Natural killer cell (primary cell): ENCODE measurements around the gene WDR90. TPM values are rescaled to one million over a fixed set of nuclear protein-coding genes. Genes with fewer than 3 reads are reported as not detected.
A peak's percentile ranks its signal among the peaks of the same experiment; 100 is the strongest.

Experiments used
- ATAC-seq, 3 donors: fragments of 150-1000 bp in 2 of 3; fragments of 200-7000 bp in 1 of 3; cut with Tn5 transposase; 1 replicate in 1 of 3; 2 replicates in 2 of 3; pipeline ENCODE4 v1.10.0; 2021; ENCODE audit warnings: mild to moderate bottlenecking in 2 of 3, moderate library complexity in 2 of 3
- DNase-seq, 2 donors: peaks; one replicate each; pipeline versions ENCODE4 v3.0.0 to v3.0.0-alpha.2; 2013 to 2021; ENCODE audit warnings: mixed read lengths in 1 of 2
- H3K27ac ChIP-seq: one replicate; pipeline ENCODE4 v1.5.1; 2013; ENCODE audit warnings: mild to moderate bottlenecking, low read length
- H3K27me3 ChIP-seq: one replicate; pipeline ENCODE4 v1.6.1; 2013; ENCODE audit warnings: low read length; ENCODE audit not compliant: control insufficient read depth, insufficient read depth
- H3K36me3 ChIP-seq: one replicate; pipeline ENCODE4 v1.6.1; 2013; ENCODE audit warnings: low read length; ENCODE audit not compliant: control insufficient read depth, insufficient read depth
- H3K4me1 ChIP-seq: one replicate; pipeline ENCODE4 v1.6.1; 2013; ENCODE audit warnings: low read length; ENCODE audit not compliant: control insufficient read depth, insufficient read depth
- H3K4me3 ChIP-seq: one replicate; pipeline ENCODE4 v1.5.1; 2013; ENCODE audit warnings: low read length
- H3K9me3 ChIP-seq: one replicate; pipeline ENCODE4 v1.6.1; 2013; ENCODE audit warnings: low read length; ENCODE audit not compliant: control insufficient read depth, insufficient read depth
- H3K27ac Mint-ChIP-seq, 2 donors: one replicate each; pipeline ENCODE4 v1.8.0; 2022; ENCODE audit warnings: mild to moderate bottlenecking in 2 of 2, mixed read lengths in 2 of 2, moderate library complexity in 1 of 2
- H3K27me3 Mint-ChIP-seq, 2 donors: one replicate each; pipeline ENCODE4 v1.8.0; 2022; ENCODE audit warnings: low read depth in 2 of 2, mixed read lengths in 2 of 2
- H3K36me3 Mint-ChIP-seq: one replicate; pipeline ENCODE4 v1.8.0; 2022; ENCODE audit warnings: mixed read lengths
- H3K4me1 Mint-ChIP-seq, 2 donors: one replicate each; pipeline ENCODE4 v1.8.0; 2022; ENCODE audit warnings: mixed read lengths in 2 of 2
- H3K4me3 Mint-ChIP-seq: one replicate; pipeline ENCODE4 v1.8.0; 2022; ENCODE audit warnings: mild to moderate bottlenecking, moderate library complexity, mixed read lengths
- H3K9me3 Mint-ChIP-seq, 2 donors: one replicate each; pipeline ENCODE4 v1.8.0; 2022; ENCODE audit warnings: mixed read lengths in 2 of 2
- CTCF ChIP-seq: fragments of 200-600 bp; IDR thresholded peaks from one replicate; pipeline ENCODE4 v1.8.0; 2022; ENCODE audit warnings: antibody characterized with exemption
- WGBS: methylation state at CpG from one replicate; pipeline ENCODE4 v1.1.7; 2013; ENCODE audit warnings: missing lambda C conversion rate; ENCODE audit not compliant: insufficient coverage; 5-methylcytosine and 5-hydroxymethylcytosine counted together
- intact Hi-C: fragments of 100-400 bp; cut with micrococcal nuclease; formaldehyde crosslinking; loops from one replicate; pipeline ENCODE4 v1.14.2; 2022
- total RNA-seq, 4 donors: library from RNA; stranded (reverse); fragments of 120-200 nt in 1 of 4; gene quantifications; one replicate each; pipeline versions ENCODE4 v1.2.3 to v1.2.4, GENCODE V29; 2013 to 2022

The WDR90 gene
- total RNA-seq, 3 donors from 2014 or later (not counting 1 experiment from before 2014, with no cell fraction given): 16.7 to 22.8 (median 20.2) TPM

GRCh38 chr16:629833-630248 is 19.3 kb upstream of the WDR90 start:
- H3K27ac Mint-ChIP-seq: no peak overlapping the region
- TF ChIP-seq CTCF: no peak
- intact Hi-C loops: no loop called here
- H3K4me3 Mint-ChIP-seq: no peak overlapping the region
- H3K4me3 ChIP-seq: no peak overlapping the region
- peaks cover 0 to 2% of the 10 kb centered on the region in 2 donors for H3K4me1 Mint-ChIP-seq
- H3K4me1 ChIP-seq: peaks cover 3% of the 10 kb centered on the region
- H3K27me3 ChIP-seq: no peaks in the 10 kb centered on the region
- H3K9me3 Mint-ChIP-seq: no peaks in the 10 kb centered on the region
- no peaks in the 10 kb centered on the region for H3K9me3 ChIP-seq
- H3K36me3 Mint-ChIP-seq: no peaks in the 10 kb centered on the region
- H3K27me3 Mint-ChIP-seq: no peaks in the 10 kb centered on the region
- ATAC-seq (no peak), DNase-seq (no peak)
- peaks cover 9% of the 10 kb centered on the region for H3K36me3 ChIP-seq
- WGBS: 80% methylated on average over 10 of the region's 11 CpGs
- H3K27ac ChIP-seq: no peak overlapping the region

- intact Hi-C loops: no loop called here
- H3K27me3 ChIP-seq: no peaks in the 10 kb centered on the region
- no peak for TF ChIP-seq CTCF
- H3K9me3 ChIP-seq: no peaks in the 10 kb centered on the region
- Mint-ChIP-seq H3K4me3 (no peak overlapping the region), H3K36me3 (no peaks in the 10 kb centered on the region), H3K27me3 (no peaks in the 10 kb centered on the region), H3K9me3 (no peaks in the 10 kb centered on the region), H3K4me1 (peaks cover 0 to 5% of the 10 kb centered on the region in 2 donors), H3K27ac (no peak overlapping the region)
- H3K36me3 ChIP-seq: peaks cover 8% of the 10 kb centered on the region
- WGBS: 60% methylated on average over 27 of the region's 29 CpGs
- no peak overlapping the region for H3K27ac ChIP-seq
- ATAC-seq: no peak
- H3K4me3 ChIP-seq: no peak overlapping the region
- no peak for DNase-seq
- peaks cover 8% of the 10 kb centered on the region for H3K4me1 ChIP-seq
These were observed 18.8 kb upstream of the WDR90 start for GRCh38 chr16:630249-630814.

- H3K9me3 ChIP-seq: no peaks in the 10 kb centered on the region
- peaks cover 5% of the 10 kb centered on the region for H3K36me3 ChIP-seq
- H3K27me3 ChIP-seq: no peaks in the 10 kb centered on the region
- ATAC-seq (no peak), DNase-seq (no peak)
- WGBS: 4% methylated on average over 22 of the region's 23 CpGs
- no peaks in the 10 kb centered on the region for H3K9me3 Mint-ChIP-seq
- no peak within 1 kb of the TSS for H3K27ac ChIP-seq
- no peaks in the 10 kb centered on the region for H3K27me3 Mint-ChIP-seq
- H3K4me1 ChIP-seq: peaks cover 13% of the 10 kb centered on the region
- TF ChIP-seq CTCF: no peak
- no peaks in the 10 kb centered on the region for H3K36me3 Mint-ChIP-seq
- intact Hi-C loops: no loop called here
- no peak within 1 kb of the TSS for H3K27ac Mint-ChIP-seq
- H3K4me3 ChIP-seq: no peak within 1 kb of the TSS
- peak within 1 kb of the TSS; percentile 52 for H3K4me3 Mint-ChIP-seq
- H3K4me1 Mint-ChIP-seq: peaks cover 0 to 5% of the 10 kb centered on the region in 2 donors
These were observed 18.3 kb upstream of the WDR90 start, which contains the start of gene WFIKKN1 for GRCh38 chr16:630815-631405. TSS of gene WFIKKN1 (plus strand) at chr16:630985. CDS start at chr16:631254, 269 bp downstream.
